Endothelial cell of umbilical vein (primary cell): Measurements from ENCODE around the gene TXNDC12. TPM values are rescaled to one million over a fixed set of nuclear protein-coding genes. Genes with fewer than 3 reads are reported as not detected.

Source experiments
- BruUV-seq: library from RNA; stranded (reverse); fragments of 400-500 nt; replicated peaks from 2 replicates; lab custom pipeline; 2021; lab: Mats Ljungman, UMichigan
- CTCF ChIA-PET: fragments of 300-600, 350-600 bp; sonication (Branson Sonifier 250); formaldehyde crosslinking; loops from one replicate; lab custom pipeline; 2021; ENCODE audit warnings: antibody characterized with exemption, inconsistent platforms; lab: Charles Lee
- POLR2A ChIA-PET: fragments of 300-600, 350-600 bp; sonication (Branson Sonifier 250); formaldehyde crosslinking; loops from one replicate; lab custom pipeline; 2021; ENCODE audit warnings: antibody characterized with exemption, inconsistent platforms; lab: Charles Lee
- DNase-seq: peaks from one replicate; pipeline ENCODE4 v3.0.0-alpha.2; 2011; ENCODE audit warnings: low read depth, low spot score
- FAIRE-seq: peaks from 2 replicates; lab custom pipeline; 2011; peaks lifted over from hg19 to GRCh38; lab: Jason Lieb, UNC
- H2AFZ ChIP-seq: 2 replicates; pipeline ENCODE4 v1.6.0; 2012; ENCODE audit warnings: low read depth, low read length, control low read depth, inconsistent platforms
- H3K27ac ChIP-seq: 2 replicates; pipeline ENCODE4 v1.5.1; 2011; ENCODE audit warnings: low read depth, mild to moderate bottlenecking, control low read depth, low read length, moderate library complexity; ENCODE audit not compliant: insufficient read depth
- H3K27me3 ChIP-seq, 2 experiments: 2 replicates each; pipeline versions ENCODE4 v1.6.0 to v1.6.1; 2011; ENCODE audit warnings: low read length in 2 of 2, mixed read lengths in 1 of 2; ENCODE audit not compliant: control insufficient read depth in 2 of 2, insufficient read depth in 2 of 2
- H3K36me3 ChIP-seq, 2 experiments: 2 replicates in 1 of 2; 3 replicates in 1 of 2; pipeline ENCODE4 v1.5.1; 2011; ENCODE audit warnings: low read length in 2 of 2, mild to moderate bottlenecking in 1 of 2, moderate library complexity in 1 of 2; ENCODE audit not compliant: control insufficient read depth in 2 of 2, insufficient read depth in 2 of 2; ENCODE audit errors: extremely low read depth in 1 of 2
- H3K4me1 ChIP-seq: 3 replicates; pipeline ENCODE4 v1.5.1; 2011; ENCODE audit warnings: mild to moderate bottlenecking, low read length; ENCODE audit not compliant: control insufficient read depth, insufficient read depth; ENCODE audit errors: extremely low read depth
- H3K4me2 ChIP-seq: 2 replicates; pipeline ENCODE4 v1.6.1; 2011; ENCODE audit warnings: low read length, control low read depth, mixed read lengths; ENCODE audit not compliant: insufficient read depth
- H3K4me3 ChIP-seq, 3 experiments: fragments of 200-600 bp in 1 of 3; sonication (generic), shearing (Covaris generic) in 1 of 3; replicated peaks in 1 of 3; 2 replicates each; pipeline ENCODE4 v1.5.1; 2011 to 2016; ENCODE audit warnings: control low read depth in 3 of 3, low read length in 3 of 3, mild to moderate bottlenecking in 2 of 3, inconsistent platforms in 1 of 3, low read depth in 1 of 3, moderate library complexity in 1 of 3; ENCODE audit not compliant: insufficient read depth in 1 of 3
- H3K79me2 ChIP-seq: 2 replicates; pipeline ENCODE4 v1.6.0; 2012; ENCODE audit warnings: low read length, inconsistent platforms; ENCODE audit not compliant: control insufficient read depth, insufficient read depth
- H3K9ac ChIP-seq: replicated peaks from 2 replicates; pipeline ENCODE3; 2011; ENCODE audit warnings: low read length, control low read depth; ENCODE audit not compliant: insufficient read depth; ENCODE audit errors: extremely low read depth
- H3K9me1 ChIP-seq: replicated peaks from 3 replicates; pipeline ENCODE4 v1.6.0; 2011; ENCODE audit warnings: mild to moderate bottlenecking, low read length; ENCODE audit not compliant: control insufficient read depth, insufficient read depth; ENCODE audit errors: extremely low read depth
- H3K9me3 ChIP-seq: replicated peaks from 2 replicates; pipeline ENCODE4 v1.5.1; 2012; ENCODE audit warnings: low read length, inconsistent platforms; ENCODE audit not compliant: control insufficient read depth, insufficient read depth
- H4K20me1 ChIP-seq: replicated peaks from 2 replicates; pipeline ENCODE3; 2011; ENCODE audit warnings: mild to moderate bottlenecking, low read length; ENCODE audit not compliant: control insufficient read depth, insufficient read depth; ENCODE audit errors: extremely low read depth
- CTCF ChIP-seq, 2 donors: IDR thresholded peaks; 1 replicate in 1 of 2; 2 replicates in 1 of 2; pipeline ENCODE4 v1.5.1; 2011; ENCODE audit warnings: low read length in 2 of 2, mild to moderate bottlenecking in 2 of 2, moderate library complexity in 2 of 2, control low read depth in 1 of 2, inconsistent platforms in 1 of 2, low read depth in 1 of 2; ENCODE audit not compliant: insufficient read depth in 1 of 2; ENCODE audit errors: extremely low read depth in 1 of 2
- EZH2 ChIP-seq: IDR thresholded peaks from 2 replicates; pipeline ENCODE4 v1.6.1; 2012; ENCODE audit warnings: borderline replicate concordance, low read depth, mild to moderate bottlenecking, moderate library complexity, low read length, inconsistent platforms; ENCODE audit not compliant: severe bottlenecking
- FOS ChIP-seq: IDR thresholded peaks from 2 replicates; pipeline ENCODE4 v1.6.1; 2011; ENCODE audit warnings: mild to moderate bottlenecking, low read length, moderate library complexity, borderline replicate concordance; ENCODE audit not compliant: insufficient read depth
- GATA2 ChIP-seq: IDR thresholded peaks from 2 replicates; pipeline ENCODE4 v1.7.0; 2011; ENCODE audit warnings: low read depth, mild to moderate bottlenecking, moderate library complexity, mixed read lengths, low read length; ENCODE audit not compliant: insufficient read length, insufficient read depth
- JUN ChIP-seq: IDR thresholded peaks from 2 replicates; pipeline ENCODE4 v1.6.1; 2011; ENCODE audit warnings: borderline replicate concordance, low read depth; ENCODE audit not compliant: insufficient read length, insufficient read depth
- MAX ChIP-seq: IDR thresholded peaks from 2 replicates; pipeline ENCODE4 v1.6.1; 2011; ENCODE audit not compliant: insufficient read depth, insufficient read length
- MYC ChIP-seq: IDR thresholded peaks from one replicate; pipeline ENCODE4 v1.6.1; 2011; ENCODE audit warnings: mild to moderate bottlenecking, low read depth, low read length
- POLR2A ChIP-seq: IDR thresholded peaks from 2 replicates; pipeline ENCODE4 v1.6.1; 2012; ENCODE audit warnings: low read depth, mild to moderate bottlenecking, control low read depth, low read length
- POLR2AphosphoS5 ChIP-seq: IDR thresholded peaks from 2 replicates; pipeline ENCODE4 v1.6.1; 2012; ENCODE audit warnings: low read depth, mild to moderate bottlenecking, control low read depth, low read length, moderate library complexity; ENCODE audit not compliant: insufficient read depth
- dilution Hi-C: fragments of 300-500 bp; cut with MboI; formaldehyde crosslinking; loops from one replicate; pipeline ENCODE4 v1.15.0; 2019; ENCODE audit warnings: low sequenced_read_pairs; ENCODE audit not compliant: extremely low pct_ligation_motif_present
- intact Hi-C: fragments of 100-400 bp; cut with micrococcal nuclease; formaldehyde crosslinking; loops from one replicate; pipeline ENCODE4 v1.10.0; 2022
- polyA plus RNA-seq, 4 experiments: library from polyadenylated mRNA; depleted of rRNA in 3 of 4; stranded (reverse) in 3 of 4; unstranded in 1 of 4; fragments of >200 nt; gene quantifications; 2 replicates each; pipeline versions ENCODE4 v1.2.1 to v1.2.3, GENCODE V29; 2011 to 2012; ENCODE audit warnings: missing spikeins in 1 of 4
- total RNA-seq: library from RNA; stranded (reverse); gene quantifications from 2 replicates; pipeline ENCODE4 v1.2.3, GENCODE V29; 2021

TXNDC12 gene
- total and polyA plus RNA-seq, 2 donors (not counting 3 experiments of a cell fraction or from before 2014, with no cell fraction given), result 33.7 to 57.4 TPM

GRCh38 chr1:51989582-51990477 lies 65.2 kb downstream of the TXNDC12 start:
- no TSS peak for BruUV-seq
- intact Hi-C loops, result loop anchor here (5.0 kb wide), 1 partner anchor 187 kb away; no protein-coding TSS in a partner anchor
- peak overlapping the region; percentile 35 to 84 (median 73) for H3K4me3 ChIP-seq
- no peaks in the 10 kb centered on the region for H3K9me3 ChIP-seq
- no peaks in the 10 kb centered on the region for H4K20me1 ChIP-seq
- DNase-seq (no peak), FAIRE-seq (no peak)
- no peaks in the 10 kb centered on the region for H3K4me1 ChIP-seq
- ChIA-PET POLR2A (no interaction called here), CTCF (interaction anchor here (0.9 to 2.0 kb wide), 2 partner anchors 65 to 93 kb away, joined by 3 to 9 read pairs; partner anchors contain the start of gene TXNDC12)
- H3K9me1 ChIP-seq, result no peaks in the 10 kb centered on the region
- peaks cover 15 to 16% of the 10 kb centered on the region in 2 experiments for H3K27me3 ChIP-seq
- dilution Hi-C loops, result no loop called here
- peak overlapping the region; percentile 64 for H3K9ac ChIP-seq
- TF ChIP-seq GATA2 (no peak), CTCF (IDR thresholded peaks at IDR 0.05; ENCODE audit: extremely low read depth in 1 of 2, insufficient read depth in 1 of 2, low read depth in 1 of 2, low read length in 2 of 2) (no peak), MYC (no peak), MAX (no peak), FOS (no peak), POLR2AphosphoS5 (no peak), JUN (no peak), EZH2 (no peak), POLR2A (no peak)
- H3K79me2 ChIP-seq, result no peaks in the 10 kb centered on the region
- H3K4me2 ChIP-seq, result peak overlapping the region; percentile 57
- H3K36me3 ChIP-seq, result no peaks in the 10 kb centered on the region
- no peak overlapping the region for H3K27ac ChIP-seq
- H2AFZ ChIP-seq, result peak overlapping the region; percentile 71
